NOMO-1 (cell line): Measurements from ENCODE around the gene CCDC157.

ENCODE experiments used
- DNase-seq, 2 experiments: peaks; one replicate each; lab custom pipeline; 2025; ENCODE audit not compliant: unreplicated experiment in 2 of 2; lab: John Stamatoyannopoulos, UW

Gene CCDC157

GRCh38 chr22:30356449-30357235, at the start of gene CCDC157, which contains the start of gene SF3A1:
CCDC157 (plus strand) TSS chr22:30357007; CDS start chr22:30366001, 8,994 bp downstream.
SF3A1 (minus strand) TSS chr22:30356894; CDS start chr22:30356792, 102 bp downstream.
- DNase-seq, result peak; percentile 83 to 86

GRCh38 chr22:30307041-30307574, 49.7 kb upstream of the CCDC157 start:
- no peak for DNase-seq

GRCh38 chr22:30308093-30308492, 48.7 kb upstream of the CCDC157 start:
- no peak for DNase-seq

- DNase-seq, result no peak
Measured at GRCh38 chr22:30308518-30309230, 48.1 kb upstream of the CCDC157 start.

GRCh38 chr22:30309951-30310741, 46.7 kb upstream of the CCDC157 start:
- peak; percentile 81 to 83 for DNase-seq

- no peak for DNase-seq
Measured at GRCh38 chr22:30310881-30311771, 45.7 kb upstream of the CCDC157 start.

- no peak for DNase-seq
Measured at GRCh38 chr22:30312053-30312452, 44.8 kb upstream of the CCDC157 start.

- DNase-seq, result no peak
Measured at GRCh38 chr22:30313527-30314363, 43.1 kb upstream of the CCDC157 start.

GRCh38 chr22:30314915-30315314, 41.9 kb upstream of the CCDC157 start:
- no peak for DNase-seq

- no peak for DNase-seq
Measured at GRCh38 chr22:30315962-30316576, 40.7 kb upstream of the CCDC157 start.

- DNase-seq, result no peak
Measured at GRCh38 chr22:30317778-30318177, 39.0 kb upstream of the CCDC157 start.

- DNase-seq, result no peak
Measured at GRCh38 chr22:30318799-30319419, 37.9 kb upstream of the CCDC157 start.

GRCh38 chr22:30320021-30320556, 36.7 kb upstream of the CCDC157 start:
- DNase-seq, result no peak

- DNase-seq, result no peak
Measured at GRCh38 chr22:30321461-30321860, 35.3 kb upstream of the CCDC157 start.

- no peak for DNase-seq
Measured at GRCh38 chr22:30323246-30323645, 33.6 kb upstream of the CCDC157 start.

- no peak for DNase-seq
Measured at GRCh38 chr22:30324014-30324730, 32.6 kb upstream of the CCDC157 start.

- DNase-seq, result no peak
Measured at GRCh38 chr22:30325065-30325720, 31.6 kb upstream of the CCDC157 start.
